Chondrocyte (in vitro differentiated cells): ENCODE measurements around the gene WTIP. TPM values are rescaled to one million over a fixed set of nuclear protein-coding genes. Genes with fewer than 3 reads are reported as not detected.

ENCODE experiments used
- DNase-seq: peaks from one replicate; pipeline ENCODE4 v3.0.0; 2021; ENCODE audit warnings: mixed read lengths, low spot score
- H3K27ac Mint-ChIP-seq: one replicate; pipeline ENCODE4 v1.8.0; 2021; ENCODE audit warnings: mild to moderate bottlenecking, moderate library complexity, mixed read lengths; ENCODE audit not compliant: unreplicated experiment
- H3K27me3 Mint-ChIP-seq: 2 replicates; pipeline ENCODE4 v1.8.0; 2021; ENCODE audit warnings: low read depth, mixed read lengths
- H3K36me3 Mint-ChIP-seq: 2 replicates; pipeline ENCODE4 v1.8.0; 2021; ENCODE audit warnings: low read depth, mixed read lengths
- H3K4me1 Mint-ChIP-seq: 2 replicates; pipeline ENCODE4 v1.8.0; 2021; ENCODE audit warnings: low read depth, mild to moderate bottlenecking, mixed read lengths
- H3K4me3 Mint-ChIP-seq: one replicate; pipeline ENCODE4 v1.8.0; 2021; ENCODE audit warnings: mild to moderate bottlenecking, moderate library complexity, mixed read lengths; ENCODE audit not compliant: unreplicated experiment
- H3K9me3 Mint-ChIP-seq: 2 replicates; pipeline ENCODE4 v1.8.0; 2021; ENCODE audit warnings: low read depth, mixed read lengths
- total RNA-seq: library from RNA; stranded (reverse); gene quantifications from 3 replicates; pipeline ENCODE4 v1.2.1, GENCODE V29; 2021
- TF ChIP-seq, protein P1 (sequence below): fragments of 200-600 bp; sonication (generic); IDR thresholded peaks from 2 replicates; pipeline ENCODE4 v1.5.0; 2021; ENCODE audit warnings: antibody characterized with exemption, mild to moderate bottlenecking, moderate library complexity

The WTIP gene
- total RNA-seq, 1 donor from 2014 or later: 45.9 TPM

DNA sequence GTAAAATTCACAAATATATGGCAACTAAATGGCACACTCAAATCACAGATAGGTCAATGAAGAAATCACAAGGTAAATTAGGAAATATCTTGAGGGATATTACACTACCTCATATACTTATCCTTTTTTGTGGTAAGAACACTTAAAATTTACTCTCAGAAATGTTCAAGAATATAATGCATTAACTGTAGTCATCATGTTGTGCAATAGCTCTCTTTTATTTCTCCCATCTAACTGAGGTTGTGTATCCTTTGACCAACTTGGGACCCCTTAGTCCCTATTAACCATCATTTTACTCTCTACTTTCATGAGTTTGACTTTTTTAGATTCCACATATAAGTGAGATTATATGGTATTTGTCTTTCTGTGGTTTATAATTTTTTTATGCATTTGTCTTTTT, 52.6 kb downstream of the WTIP start:
- no peak overlapping the region for H3K27ac Mint-ChIP-seq
- H3K9me3 Mint-ChIP-seq: peaks cover 5% of the 10 kb centered on the region
- TF ChIP-seq, protein P1, sequence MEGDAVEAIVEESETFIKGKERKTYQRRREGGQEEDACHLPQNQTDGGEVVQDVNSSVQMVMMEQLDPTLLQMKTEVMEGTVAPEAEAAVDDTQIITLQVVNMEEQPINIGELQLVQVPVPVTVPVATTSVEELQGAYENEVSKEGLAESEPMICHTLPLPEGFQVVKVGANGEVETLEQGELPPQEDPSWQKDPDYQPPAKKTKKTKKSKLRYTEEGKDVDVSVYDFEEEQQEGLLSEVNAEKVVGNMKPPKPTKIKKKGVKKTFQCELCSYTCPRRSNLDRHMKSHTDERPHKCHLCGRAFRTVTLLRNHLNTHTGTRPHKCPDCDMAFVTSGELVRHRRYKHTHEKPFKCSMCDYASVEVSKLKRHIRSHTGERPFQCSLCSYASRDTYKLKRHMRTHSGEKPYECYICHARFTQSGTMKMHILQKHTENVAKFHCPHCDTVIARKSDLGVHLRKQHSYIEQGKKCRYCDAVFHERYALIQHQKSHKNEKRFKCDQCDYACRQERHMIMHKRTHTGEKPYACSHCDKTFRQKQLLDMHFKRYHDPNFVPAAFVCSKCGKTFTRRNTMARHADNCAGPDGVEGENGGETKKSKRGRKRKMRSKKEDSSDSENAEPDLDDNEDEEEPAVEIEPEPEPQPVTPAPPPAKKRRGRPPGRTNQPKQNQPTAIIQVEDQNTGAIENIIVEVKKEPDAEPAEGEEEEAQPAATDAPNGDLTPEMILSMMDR: no peak
- no peak for DNase-seq
- no peak overlapping the region for H3K4me3 Mint-ChIP-seq
- H3K27me3 Mint-ChIP-seq: peaks cover 28% of the 10 kb centered on the region
- H3K36me3 Mint-ChIP-seq: no peaks in the 10 kb centered on the region
- H3K4me1 Mint-ChIP-seq: no peaks in the 10 kb centered on the region

DNA sequence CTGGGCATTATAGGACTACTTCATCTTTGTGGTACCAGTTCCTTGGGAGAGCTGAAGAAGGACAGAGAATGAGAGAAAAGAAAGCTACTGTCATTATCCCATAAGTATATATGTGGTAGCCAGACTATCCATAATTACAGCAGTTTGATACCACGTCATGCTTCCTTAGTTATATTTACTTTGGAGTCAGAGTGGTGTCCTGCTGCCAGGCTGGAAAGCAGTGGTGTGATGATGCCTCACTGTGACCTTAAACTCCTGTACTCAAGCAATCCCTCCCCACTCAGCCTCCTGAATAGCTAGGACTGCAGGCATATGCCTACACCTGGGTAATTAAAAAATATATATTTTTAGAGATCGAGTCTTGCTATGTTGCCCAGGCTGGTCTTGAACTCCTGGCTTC, 57.8 kb downstream of the WTIP start:
- H3K27me3 Mint-ChIP-seq: peaks cover 14% of the 10 kb centered on the region
- peaks cover 34% of the 10 kb centered on the region for H3K9me3 Mint-ChIP-seq
- no peak for DNase-seq
- TF ChIP-seq, protein P1: no peak
- H3K27ac Mint-ChIP-seq: no peak overlapping the region
- no peaks in the 10 kb centered on the region for H3K36me3 Mint-ChIP-seq
- no peaks in the 10 kb centered on the region for H3K4me1 Mint-ChIP-seq
- no peak overlapping the region for H3K4me3 Mint-ChIP-seq

DNA sequence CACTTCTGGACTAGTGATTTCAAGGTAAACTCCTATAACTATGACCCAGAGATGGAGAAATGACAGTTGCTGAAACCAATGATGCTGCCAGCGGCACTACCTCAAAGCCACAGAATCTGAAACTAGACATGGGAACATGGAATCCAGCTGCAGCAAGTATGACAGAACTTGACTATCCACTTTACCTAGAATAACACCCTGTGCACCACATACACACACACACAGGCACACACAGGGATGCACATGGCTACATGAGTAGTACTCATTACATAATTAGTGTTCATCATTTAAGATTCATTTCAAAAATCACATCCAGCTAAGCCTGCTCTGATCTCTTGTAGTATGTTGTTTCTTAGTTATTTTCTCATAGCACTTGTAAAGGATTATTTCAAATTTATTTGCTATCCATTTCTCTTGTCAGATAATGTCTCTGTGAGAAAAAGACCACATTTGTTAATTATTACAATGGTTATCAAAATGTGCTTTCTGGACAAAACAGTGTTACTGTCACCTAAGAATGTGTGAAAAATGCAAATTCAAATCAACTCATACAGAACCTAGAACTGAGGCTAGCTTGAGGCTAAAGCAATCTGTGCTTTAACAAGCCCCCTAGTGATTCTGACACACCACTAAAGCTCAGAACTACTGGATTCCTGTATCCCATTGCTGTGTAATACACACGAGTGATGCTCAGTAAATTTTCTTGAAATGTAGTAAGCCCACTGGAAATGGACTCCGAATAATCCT, 59.4 kb downstream of the WTIP start:
- Mint-ChIP-seq H3K27me3 (peaks cover 8% of the 10 kb centered on the region), H3K27ac (no peak overlapping the region), H3K4me3 (no peak overlapping the region), H3K9me3 (peaks cover 32% of the 10 kb centered on the region), H3K36me3 (no peaks in the 10 kb centered on the region), H3K4me1 (no peaks in the 10 kb centered on the region)
- no peak for DNase-seq
- TF ChIP-seq, protein P1: no peak

DNA sequence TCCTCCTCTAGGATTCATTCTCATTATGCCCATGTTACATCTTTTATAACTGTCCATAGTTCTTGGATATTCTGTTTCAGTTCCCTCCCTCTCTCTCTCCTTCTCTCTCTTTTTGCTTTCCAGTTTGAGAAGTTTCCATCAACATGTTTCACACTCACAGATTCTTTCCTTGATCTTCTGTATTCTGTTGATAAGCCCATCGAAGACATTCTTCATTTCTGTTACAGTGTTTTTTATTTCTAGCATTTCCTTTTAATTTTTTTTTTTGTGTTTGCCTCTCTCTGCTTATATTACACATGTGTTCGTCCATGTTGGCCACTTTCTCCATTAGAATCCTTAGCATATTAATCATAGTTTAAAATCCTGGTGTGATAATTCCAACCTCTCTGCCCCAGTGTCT, 68.3 kb downstream of the WTIP start:
- no peak for DNase-seq
- Mint-ChIP-seq H3K36me3 (no peaks in the 10 kb centered on the region), H3K27me3 (peaks cover 2% of the 10 kb centered on the region), H3K4me3 (no peak overlapping the region), H3K9me3 (peaks cover 20% of the 10 kb centered on the region), H3K4me1 (no peaks in the 10 kb centered on the region), H3K27ac (no peak overlapping the region)
- TF ChIP-seq, protein P1: no peak

DNA sequence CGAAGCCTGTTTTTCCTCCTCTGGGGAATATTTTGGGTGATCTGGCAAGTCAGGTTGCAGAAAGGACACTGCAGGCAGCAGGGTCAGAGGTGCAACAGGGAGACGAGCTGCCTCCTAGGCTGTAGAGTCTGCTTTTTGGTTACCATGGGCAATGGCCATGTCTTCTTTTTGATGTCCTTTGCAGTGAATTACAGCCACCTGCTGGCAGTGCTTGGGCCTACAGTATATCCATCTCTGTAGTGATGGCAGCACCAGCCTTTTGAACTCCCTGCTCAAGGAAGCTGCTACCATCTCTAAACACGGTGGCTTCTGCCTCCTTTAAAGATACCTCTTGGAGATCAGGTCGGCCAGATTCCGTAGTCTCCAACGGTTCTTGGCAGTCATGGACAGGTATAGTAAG, 73.9 kb downstream of the WTIP start:
- TF ChIP-seq, protein P1: peak; percentile 23
- no peaks in the 10 kb centered on the region for H3K4me1 Mint-ChIP-seq
- DNase-seq: no peak
- H3K27me3 Mint-ChIP-seq: peaks cover 4% of the 10 kb centered on the region
- H3K36me3 Mint-ChIP-seq: no peaks in the 10 kb centered on the region
- no peak overlapping the region for H3K27ac Mint-ChIP-seq
- no peak overlapping the region for H3K4me3 Mint-ChIP-seq
- peaks cover 2% of the 10 kb centered on the region for H3K9me3 Mint-ChIP-seq
